ENCODE measurements around the gene RBM3.

The RBM3 gene

GRCh38 chrX:48559636-48560035, 14.6 kb upstream of the RBM3 start:
- no peak for DNase-seq (ENCODE audit: low read depth)
- TF ChIP-seq CTCF (conservative IDR thresholded peaks at IDR 0.05; ENCODE audit: low read depth, low read length): no peak
- H3K4me3 ChIP-seq (ENCODE audit: low read depth, low read length): no peak overlapping the region

- DNase-seq (ENCODE audit: low read depth): no peak
- H3K4me3 ChIP-seq (ENCODE audit: low read depth, low read length): no peak overlapping the region
- TF ChIP-seq CTCF (conservative IDR thresholded peaks at IDR 0.05; ENCODE audit: low read depth, low read length): no peak
Measured at GRCh38 chrX:48560056-48560455, 14.2 kb upstream of the RBM3 start.

- no peak overlapping the region for H3K4me3 ChIP-seq (ENCODE audit: low read depth, low read length)
- DNase-seq (ENCODE audit: low read depth): no peak
- no peak for TF ChIP-seq CTCF (conservative IDR thresholded peaks at IDR 0.05; ENCODE audit: low read depth, low read length)
Measured at GRCh38 chrX:48560681-48561080, 13.6 kb upstream of the RBM3 start.

GRCh38 chrX:48569958-48570357, 4.3 kb upstream of the RBM3 start:
- TF ChIP-seq CTCF (conservative IDR thresholded peaks at IDR 0.05; ENCODE audit: low read depth, low read length): no peak
- no peak overlapping the region for H3K4me3 ChIP-seq (ENCODE audit: low read depth, low read length)
- DNase-seq (ENCODE audit: low read depth): no peak

- peak; percentile 52 for DNase-seq (ENCODE audit: low read depth)
Measured at GRCh38 chrX:48573690-48574269, 504 bp upstream of the RBM3 start.

GRCh38 chrX:48575642-48576041, 1.4 kb downstream of the RBM3 start:
- peak overlapping the region; percentile 78 for H3K4me3 ChIP-seq (ENCODE audit: low read depth, low read length)
- DNase-seq (ENCODE audit: low read depth): no peak
- no peak for TF ChIP-seq CTCF (conservative IDR thresholded peaks at IDR 0.05; ENCODE audit: low read depth, low read length)

More at GRCh38 chrX:48573690-48574269, 504 bp upstream of the RBM3 start:
- TF ChIP-seq CTCF (conservative IDR thresholded peaks at IDR 0.05; ENCODE audit: low read depth, low read length): no peak
- H3K4me3 ChIP-seq (ENCODE audit: low read depth, low read length): peak overlapping the region; percentile 78

- DNase-seq (ENCODE audit: low read depth): no peak
- H3K4me3 ChIP-seq (ENCODE audit: low read depth, low read length): peak overlapping the region; percentile 78
- TF ChIP-seq CTCF (conservative IDR thresholded peaks at IDR 0.05; ENCODE audit: low read depth, low read length): no peak
Measured at GRCh38 chrX:48576108-48576507, 1.8 kb downstream of the RBM3 start.
